ENCODE results near the gene RHOT2. TPM values are rescaled to one million over a fixed set of nuclear protein-coding genes. Genes with fewer than 3 reads are reported as not detected.

The RHOT2 gene
- polyA plus RNA-seq, 3 donors, result 58.2 to 68.2 (median 60.6) TPM

DNA sequence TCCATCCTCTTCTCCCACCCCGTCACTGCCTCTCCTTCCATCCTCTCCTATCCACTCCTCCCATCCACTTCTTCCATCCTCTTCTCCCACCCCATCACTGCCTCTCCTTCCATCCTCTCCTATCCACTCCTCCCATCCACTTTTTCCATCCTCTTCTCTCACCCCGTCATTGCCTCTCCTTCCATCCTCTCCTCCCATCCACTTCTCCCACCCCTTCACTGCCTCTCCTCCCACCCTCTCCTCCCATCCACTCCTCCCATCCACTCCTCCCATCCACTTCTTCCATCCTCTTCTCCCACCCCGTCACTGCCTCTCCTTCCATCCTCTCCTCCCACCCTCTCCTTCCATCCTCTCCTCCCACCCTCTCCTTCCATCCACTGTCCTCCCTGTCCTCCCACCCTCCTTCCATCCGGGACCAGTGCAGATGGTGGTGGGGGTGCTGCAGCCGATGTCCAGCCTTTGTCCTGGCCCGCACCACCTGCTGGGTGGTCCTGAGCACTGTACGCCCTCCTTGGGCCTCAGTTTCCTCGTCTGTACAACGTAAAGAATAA, 36.0 kb upstream of the RHOT2 start:
- DNase-seq (ENCODE audit: low read depth in 3 of 3, low spot score in 2 of 3), result no peak

DNA sequence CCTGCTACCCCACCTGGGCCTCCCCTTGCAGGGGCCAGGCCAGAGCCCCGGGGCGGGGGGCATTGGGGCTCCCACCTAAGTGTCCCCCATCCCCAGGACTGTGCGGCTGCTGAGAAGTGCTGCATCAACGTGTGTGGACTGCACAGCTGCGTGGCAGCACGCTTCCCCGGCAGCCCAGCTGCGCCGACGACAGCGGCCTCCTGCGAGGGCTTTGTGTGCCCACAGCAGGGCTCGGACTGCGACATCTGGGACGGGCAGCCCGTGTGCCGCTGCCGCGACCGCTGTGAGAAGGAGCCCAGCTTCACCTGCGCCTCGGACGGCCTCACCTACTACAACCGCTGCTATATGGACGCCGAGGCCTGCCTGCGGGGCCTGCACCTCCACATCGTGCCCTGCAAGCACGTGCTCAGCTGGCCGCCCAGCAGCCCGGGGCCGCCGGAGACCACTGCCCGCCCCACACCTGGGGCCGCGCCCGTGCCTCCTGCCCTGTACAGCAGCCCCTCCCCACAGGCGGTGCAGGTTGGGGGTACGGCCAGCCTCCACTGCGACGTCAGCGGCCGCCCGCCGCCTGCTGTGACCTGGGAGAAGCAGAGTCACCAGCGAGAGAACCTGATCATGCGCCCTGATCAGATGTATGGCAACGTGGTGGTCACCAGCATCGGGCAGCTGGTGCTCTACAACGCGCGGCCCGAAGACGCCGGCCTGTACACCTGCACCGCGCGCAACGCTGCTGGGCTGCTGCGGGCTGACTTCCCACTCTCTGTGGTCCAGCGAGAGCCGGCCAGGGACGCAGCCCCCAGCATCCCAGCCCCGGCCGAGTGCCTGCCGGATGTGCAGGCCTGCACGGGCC, 35.2 kb upstream of the RHOT2 start:
- no peak for DNase-seq (ENCODE audit: low read depth in 3 of 3, low spot score in 2 of 3)

DNA sequence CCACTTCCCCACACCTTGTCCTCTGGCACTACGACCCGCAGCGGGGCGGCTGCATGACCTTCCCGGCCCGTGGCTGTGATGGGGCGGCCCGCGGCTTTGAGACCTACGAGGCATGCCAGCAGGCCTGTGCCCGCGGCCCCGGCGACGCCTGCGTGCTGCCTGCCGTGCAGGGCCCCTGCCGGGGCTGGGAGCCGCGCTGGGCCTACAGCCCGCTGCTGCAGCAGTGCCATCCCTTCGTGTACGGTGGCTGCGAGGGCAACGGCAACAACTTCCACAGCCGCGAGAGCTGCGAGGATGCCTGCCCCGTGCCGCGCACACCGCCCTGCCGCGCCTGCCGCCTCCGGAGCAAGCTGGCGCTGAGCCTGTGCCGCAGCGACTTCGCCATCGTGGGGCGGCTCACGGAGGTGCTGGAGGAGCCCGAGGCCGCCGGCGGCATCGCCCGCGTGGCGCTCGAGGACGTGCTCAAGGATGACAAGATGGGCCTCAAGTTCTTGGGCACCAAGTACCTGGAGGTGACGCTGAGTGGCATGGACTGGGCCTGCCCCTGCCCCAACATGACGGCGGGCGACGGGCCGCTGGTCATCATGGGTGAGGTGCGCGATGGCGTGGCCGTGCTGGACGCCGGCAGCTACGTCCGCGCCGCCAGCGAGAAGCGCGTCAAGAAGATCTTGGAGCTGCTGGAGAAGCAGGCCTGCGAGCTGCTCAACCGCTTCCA, 34.4 kb upstream of the RHOT2 start:
- no peak for DNase-seq (ENCODE audit: low read depth in 3 of 3, low spot score in 2 of 3)

- DNase-seq (ENCODE audit: low read depth in 3 of 3, low spot score in 2 of 3), result no peak
Measured at GRCh38 chr16:634051-634670, 33.8 kb upstream of the RHOT2 start.

GRCh38 chr16:634996-635395, 32.9 kb upstream of the RHOT2 start:
- DNase-seq (ENCODE audit: low read depth in 3 of 3, low spot score in 2 of 3), result no peak

DNA sequence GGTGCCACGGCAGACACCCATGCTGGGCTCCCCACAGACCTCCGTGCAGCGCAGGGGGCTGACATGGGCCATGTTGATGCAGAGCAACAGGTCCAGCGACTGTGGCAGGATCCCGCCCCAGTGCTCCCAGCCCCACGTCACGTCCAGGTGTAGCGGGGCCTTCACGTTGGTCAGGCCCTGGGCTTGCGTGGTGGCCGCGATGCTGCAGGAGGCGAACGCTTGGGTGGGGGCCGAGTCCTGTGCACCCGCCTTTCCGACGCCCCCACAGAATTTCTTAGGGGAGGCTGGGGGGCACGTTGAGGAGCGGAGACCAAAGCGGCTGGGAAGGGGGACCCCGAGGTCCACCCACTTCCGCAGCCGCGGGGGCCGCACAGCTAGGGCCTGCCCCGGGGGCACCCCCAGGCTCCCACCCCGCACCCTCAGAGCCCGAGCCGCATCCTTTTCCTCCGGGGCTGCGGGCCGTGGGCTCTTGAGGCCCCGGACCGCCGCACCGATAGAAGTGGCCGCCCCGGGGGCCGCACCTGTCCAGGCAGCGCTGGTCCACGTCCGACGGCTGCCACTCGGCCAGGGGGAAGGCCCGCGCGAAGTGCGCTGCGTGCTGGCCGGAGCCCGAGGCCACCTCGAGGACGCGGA, 32.2 kb upstream of the RHOT2 start:
- no peak for DNase-seq (ENCODE audit: low read depth in 3 of 3, low spot score in 2 of 3)

DNA sequence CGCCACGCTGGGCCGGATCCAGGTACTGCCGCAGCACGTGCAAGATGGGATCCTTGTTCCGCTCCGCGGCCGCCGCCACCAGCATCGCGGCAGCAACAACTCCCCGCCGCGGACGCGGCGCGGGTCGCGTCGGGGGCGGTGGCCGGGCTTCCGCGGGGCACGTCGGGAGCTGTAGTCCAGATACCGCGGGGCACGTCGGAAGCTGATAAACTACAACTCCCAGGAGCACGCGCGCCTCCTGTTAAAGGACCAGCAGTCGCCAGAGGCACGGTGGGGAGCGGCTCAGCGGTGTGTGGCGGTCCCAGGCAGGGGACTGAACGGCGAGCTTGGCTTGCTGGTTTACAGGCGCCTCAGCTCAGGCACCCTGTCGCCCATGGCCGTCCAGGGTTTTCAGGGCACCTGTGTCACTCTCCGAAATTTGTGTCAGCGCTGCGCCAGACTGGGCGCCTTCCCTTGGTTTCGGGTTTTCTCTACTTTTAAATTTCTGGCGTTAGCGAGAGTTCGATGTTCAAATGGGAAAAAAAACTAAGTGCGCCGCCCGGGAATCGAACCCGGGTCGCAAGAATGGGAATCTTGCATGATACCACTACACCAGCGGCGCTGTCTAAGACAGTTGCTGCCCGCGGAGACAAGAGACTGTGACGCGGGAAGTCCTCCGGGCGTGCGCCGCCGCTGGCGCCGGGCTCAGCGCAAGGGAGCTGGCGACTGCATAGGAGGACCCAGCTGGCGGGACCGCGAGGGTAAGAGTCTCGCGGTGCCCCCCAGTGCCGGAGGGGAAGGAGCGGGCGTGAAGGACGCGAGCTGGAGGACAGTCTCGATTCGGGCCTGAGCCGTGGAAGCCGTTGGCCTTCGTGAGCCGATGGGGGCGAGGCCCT, 31.5 kb upstream of the RHOT2 start, which contains the start of gene METTL26:
METTL26 (minus strand) TSS at position 100 of the 875 bp plus-strand sequence; CDS start at position 85, 15 bp downstream.
- peak; percentile 77 to 88 (median 85) for DNase-seq (ENCODE audit: low read depth in 3 of 3, low spot score in 2 of 3)

DNA sequence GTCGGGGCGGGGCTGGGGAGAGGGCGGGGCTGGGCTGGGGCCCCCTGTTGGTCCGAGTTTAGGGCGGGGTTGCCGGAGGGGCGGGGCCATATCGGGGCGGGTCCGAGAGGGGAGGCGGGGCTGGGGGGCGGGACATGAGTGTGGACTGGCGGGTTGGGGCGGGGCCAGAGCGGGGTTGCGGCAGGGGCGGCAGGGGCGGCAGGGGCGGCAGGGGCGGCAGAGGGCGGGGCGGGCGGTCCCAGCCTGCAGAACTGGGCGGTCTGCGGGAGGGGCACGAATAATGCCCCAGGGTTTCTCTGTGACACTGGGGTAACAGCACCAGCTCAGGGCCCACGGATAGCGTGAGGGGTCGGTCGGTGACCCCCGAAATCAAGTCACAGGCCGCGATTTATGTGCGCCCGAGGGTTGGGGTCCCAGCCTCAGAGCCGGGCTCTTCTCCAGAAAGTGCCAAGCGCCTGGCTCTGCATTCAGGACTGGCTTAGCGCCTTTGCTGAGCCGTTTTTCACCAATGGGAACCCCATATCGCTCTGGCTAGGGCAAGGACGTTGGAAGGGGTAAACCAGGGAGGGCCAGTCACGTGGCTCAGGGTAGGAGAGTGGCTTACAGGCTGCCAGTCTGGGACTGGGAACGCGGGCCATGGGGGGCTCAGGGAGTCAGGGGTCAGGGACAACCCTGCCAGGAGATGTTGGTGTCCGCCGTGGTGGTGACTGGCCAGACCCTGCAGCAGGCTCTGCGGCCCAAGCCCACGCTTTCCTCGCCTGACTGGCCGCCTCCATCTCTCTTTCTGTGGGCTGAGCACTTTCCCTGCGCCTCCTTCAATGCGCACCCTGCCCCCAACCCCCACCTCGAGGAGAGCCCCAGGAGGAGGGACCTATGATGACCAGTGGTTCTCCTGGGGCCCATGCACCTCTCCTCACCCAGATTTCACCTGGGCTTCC, 30.6 kb upstream of the RHOT2 start:
- DNase-seq (ENCODE audit: low read depth in 3 of 3, low spot score in 2 of 3), result peak in 1 of 3 donors; percentile 74

GRCh38 chr16:638034-638543, 29.8 kb upstream of the RHOT2 start:
- no peak for DNase-seq (ENCODE audit: low read depth in 3 of 3, low spot score in 2 of 3)

DNA sequence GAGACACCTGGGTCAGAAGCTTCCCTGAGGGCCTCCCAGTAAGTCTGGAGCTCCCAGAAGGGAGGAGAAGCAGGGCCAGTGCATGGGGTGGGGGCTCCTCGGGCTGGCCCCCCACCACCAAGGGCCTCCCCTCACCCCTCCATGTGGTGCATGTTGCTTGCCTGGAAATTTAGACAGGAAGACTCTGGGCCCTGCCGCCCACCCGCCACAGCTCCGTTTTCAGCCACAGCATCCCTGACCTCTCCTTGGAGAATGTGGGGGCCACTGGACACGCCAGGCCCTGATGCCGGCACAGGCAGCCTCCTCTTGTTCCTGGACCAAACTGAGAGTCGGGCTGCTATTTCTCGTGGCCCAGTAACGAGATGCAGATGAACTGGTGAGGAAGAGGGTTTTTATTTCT, 29.1 kb upstream of the RHOT2 start:
- DNase-seq (ENCODE audit: low read depth in 3 of 3, low spot score in 2 of 3), result no peak

DNA sequence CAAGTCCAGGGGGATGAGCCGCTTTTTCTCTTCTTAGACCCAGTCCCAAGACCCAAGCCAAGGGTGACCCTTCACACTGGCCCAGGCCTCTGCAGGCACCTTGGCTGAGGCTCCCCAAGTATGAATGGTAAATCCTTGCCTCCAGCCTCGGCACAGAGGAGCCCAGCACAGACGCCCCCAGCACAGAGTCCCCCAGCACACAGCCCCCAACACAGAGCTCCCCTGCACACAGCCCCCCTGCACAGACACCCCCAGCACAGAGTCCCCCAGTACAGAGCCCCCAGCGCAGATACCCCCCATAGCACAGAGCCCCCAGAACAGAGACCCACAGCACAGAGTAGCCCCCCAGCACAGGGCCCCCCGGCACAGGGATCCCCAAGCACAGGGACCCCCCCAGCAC, 27.3 kb upstream of the RHOT2 start:
- no peak for DNase-seq (ENCODE audit: low read depth in 3 of 3, low spot score in 2 of 3)

GRCh38 chr16:641326-642188, 26.4 kb upstream of the RHOT2 start, which contains the start of gene MCRIP2:
Gene MCRIP2 (plus strand): TSS chr16:641828. CDS start chr16:641992, 164 bp downstream.
- DNase-seq (ENCODE audit: low read depth in 3 of 3, low spot score in 2 of 3), result no peak

DNA sequence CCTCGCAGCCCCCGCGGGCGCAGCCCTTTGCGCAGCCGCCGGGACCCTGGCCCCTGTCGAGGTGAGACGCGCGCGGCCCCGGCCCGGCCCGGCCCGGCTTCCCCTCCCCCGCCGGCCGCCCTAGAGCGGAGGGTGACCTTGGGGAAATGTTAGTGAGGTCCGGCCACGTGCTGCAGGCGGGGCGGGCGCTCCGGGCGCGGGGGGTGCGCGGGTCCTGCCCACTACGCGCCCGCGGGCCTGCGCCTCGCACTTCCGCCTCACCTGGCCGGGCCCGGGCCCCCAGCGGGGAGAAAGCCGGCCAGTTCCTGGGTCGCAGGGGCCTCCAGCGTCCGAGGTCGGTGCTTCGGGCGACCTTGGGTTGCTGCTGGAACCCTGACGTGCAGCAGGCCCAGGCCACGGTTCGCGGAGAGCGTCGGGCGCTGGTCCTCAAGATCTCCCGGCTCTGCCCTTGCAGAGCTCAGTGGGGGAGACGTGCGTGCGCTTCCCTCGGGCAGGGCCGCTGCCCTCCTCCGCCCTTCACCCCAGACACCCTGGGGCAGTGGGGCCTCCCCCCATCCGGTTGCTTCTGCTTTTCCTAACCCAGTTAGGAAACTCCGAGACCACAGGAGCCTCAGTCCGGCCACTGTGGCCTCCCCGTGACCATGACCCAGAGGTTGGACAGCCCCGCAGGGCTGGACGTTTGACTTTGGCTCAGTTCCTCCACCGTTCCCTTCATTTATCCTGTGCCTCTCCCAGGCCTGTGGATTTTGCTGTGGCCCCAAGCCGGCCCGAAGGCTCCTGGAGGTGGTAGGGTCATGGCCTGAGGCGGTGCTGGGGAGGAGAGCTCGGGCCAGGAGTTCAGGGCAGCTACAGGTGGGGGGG, 25.5 kb upstream of the RHOT2 start:
- DNase-seq (ENCODE audit: low read depth in 3 of 3, low spot score in 2 of 3), result no peak

DNA sequence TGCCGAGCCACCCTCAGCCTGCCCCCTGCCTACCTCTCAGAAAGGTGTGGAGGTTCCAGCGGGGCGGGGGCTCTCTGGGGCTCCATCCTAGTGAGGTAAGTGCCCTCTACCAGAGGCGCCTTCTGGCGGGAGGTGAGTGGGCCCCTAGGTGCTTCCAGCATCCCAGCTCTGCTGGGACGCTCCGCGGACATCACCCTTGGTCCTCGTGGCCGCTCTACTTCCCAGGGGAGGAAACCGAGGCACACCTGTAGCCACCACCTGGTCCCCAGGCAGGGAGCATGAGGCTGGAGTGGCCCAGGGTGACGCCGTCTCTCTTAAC, 24.9 kb upstream of the RHOT2 start:
- DNase-seq (ENCODE audit: low read depth in 3 of 3, low spot score in 2 of 3), result no peak

DNA sequence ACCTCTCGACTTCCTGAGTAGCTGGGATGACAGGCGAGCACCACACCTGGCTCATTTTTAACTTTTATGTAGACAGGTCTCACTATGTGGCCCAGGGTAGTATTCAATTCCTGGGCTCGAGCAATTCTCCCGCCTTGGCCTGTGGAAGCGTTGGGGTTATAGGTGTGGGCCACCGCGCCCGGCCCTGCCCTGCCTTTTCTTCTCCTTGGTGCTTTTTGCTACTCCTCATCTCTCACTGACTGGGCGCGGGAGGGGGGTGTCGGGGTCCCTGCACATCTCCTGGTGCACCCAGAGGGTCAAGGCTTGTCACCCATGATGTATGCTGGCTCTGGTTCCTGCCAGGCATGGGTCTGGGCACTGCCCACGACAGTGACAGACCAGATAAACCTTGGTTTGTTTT, 23.4 kb upstream of the RHOT2 start:
- DNase-seq (ENCODE audit: low read depth in 3 of 3, low spot score in 2 of 3), result no peak

DNA sequence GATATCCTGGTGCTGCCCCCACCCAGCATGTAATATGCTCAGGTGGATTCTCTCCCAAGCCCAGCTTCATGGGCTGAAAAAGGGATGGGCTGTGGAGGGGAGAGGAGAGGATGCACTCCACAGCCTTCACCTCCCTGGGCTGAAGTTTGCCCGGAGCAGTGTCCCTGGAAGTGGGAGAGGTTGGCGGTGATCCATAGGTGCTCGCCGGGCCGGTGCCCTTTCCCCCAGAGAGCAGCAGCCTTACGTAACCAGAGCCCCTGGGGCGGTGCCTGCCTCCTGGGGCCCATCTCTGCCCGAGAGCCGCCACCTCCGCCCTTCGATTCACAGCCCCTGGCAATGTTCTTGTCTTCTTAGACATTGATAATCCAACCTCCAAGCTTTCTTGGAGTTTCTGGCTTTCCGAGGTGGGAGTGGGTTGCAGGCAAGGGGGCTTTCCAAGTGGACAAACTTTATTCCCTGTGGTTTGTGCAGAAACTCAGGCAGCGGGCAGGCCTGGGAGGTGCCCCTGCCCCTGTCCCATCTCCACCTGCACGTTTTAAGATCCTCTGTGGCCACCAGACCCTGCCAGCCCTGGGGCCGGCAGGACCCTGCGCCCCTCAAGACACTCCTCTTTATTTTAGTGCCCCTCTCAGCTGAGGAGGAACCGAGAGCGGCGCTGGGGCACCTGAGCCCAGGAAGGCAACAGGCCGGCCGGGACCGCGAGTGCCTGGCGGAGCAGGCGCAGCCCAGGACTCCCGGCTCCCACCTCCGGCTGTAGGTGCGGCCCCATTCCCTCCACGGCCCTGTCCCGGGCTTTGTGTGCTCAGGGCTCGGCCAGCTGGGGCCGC, 21.9 kb upstream of the RHOT2 start:
- DNase-seq (ENCODE audit: low read depth in 3 of 3, low spot score in 2 of 3), result no peak
